ENCODE measurements around the gene PRTFDC1.

DNA sequence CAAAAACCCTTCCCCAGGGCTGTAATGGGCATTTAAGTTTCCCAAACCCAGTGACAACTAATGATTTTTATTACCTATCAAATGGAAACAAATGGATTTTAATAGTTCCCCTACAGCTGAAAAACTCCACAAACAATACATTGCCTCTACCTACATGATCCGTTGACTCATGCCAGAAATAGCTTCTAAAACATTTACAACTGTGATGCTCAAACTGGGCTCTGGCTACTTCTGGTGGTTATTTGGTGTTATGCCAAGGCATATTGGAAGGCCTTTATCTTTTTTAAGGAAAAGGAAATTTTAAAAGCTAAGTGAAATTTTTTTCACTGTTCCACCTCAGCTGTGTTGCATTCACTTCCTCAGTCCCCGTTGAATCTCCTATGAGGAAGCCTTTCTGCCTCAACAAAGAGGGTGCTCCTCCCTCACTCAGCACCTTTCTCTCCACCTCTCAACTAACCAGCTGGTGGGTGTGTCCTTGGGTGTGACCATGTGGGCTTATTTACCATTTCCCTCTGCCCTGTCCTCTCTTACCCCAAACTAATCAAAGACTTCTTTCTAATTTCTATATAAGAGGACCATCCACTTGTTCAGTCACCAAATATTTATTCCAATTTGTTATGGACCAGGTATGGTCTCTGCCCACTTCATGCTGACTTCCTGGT is 82.9 kb downstream of the PRTFDC1 start:
- TF ChIP-seq, protein P1, sequence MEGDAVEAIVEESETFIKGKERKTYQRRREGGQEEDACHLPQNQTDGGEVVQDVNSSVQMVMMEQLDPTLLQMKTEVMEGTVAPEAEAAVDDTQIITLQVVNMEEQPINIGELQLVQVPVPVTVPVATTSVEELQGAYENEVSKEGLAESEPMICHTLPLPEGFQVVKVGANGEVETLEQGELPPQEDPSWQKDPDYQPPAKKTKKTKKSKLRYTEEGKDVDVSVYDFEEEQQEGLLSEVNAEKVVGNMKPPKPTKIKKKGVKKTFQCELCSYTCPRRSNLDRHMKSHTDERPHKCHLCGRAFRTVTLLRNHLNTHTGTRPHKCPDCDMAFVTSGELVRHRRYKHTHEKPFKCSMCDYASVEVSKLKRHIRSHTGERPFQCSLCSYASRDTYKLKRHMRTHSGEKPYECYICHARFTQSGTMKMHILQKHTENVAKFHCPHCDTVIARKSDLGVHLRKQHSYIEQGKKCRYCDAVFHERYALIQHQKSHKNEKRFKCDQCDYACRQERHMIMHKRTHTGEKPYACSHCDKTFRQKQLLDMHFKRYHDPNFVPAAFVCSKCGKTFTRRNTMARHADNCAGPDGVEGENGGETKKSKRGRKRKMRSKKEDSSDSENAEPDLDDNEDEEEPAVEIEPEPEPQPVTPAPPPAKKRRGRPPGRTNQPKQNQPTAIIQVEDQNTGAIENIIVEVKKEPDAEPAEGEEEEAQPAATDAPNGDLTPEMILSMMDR (conservative IDR thresholded peaks at IDR 0.05), result no peak
- TF ChIP-seq EZH2 (IDR thresholded peaks at IDR 0.05; ENCODE audit: low read depth), result no peak
